IPS DF 6.9 (cell line): ENCODE measurements around the gene SCAF11.
"Not testable (repeated sequence)": the region's sequence is repeated elsewhere in the genome, so short reads cannot be mapped to it uniquely, and the experiment has no call there.

ENCODE experiments used
- DNase-seq: peaks from one replicate; pipeline ENCODE4 v3.0.0-alpha.2; 2013; ENCODE audit warnings: low read depth, low spot score
- H3K27ac ChIP-seq: one replicate; pipeline ENCODE4 v1.5.1; 2013; ENCODE audit warnings: low read length, control low read depth
- H3K27me3 ChIP-seq: 2 replicates; pipeline ENCODE4 v1.6.1; 2013; ENCODE audit warnings: mild to moderate bottlenecking, low read length; ENCODE audit not compliant: control insufficient read depth, insufficient read depth
- H3K36me3 ChIP-seq: 2 replicates; pipeline ENCODE4 v1.6.1; 2013; ENCODE audit warnings: low read length; ENCODE audit not compliant: control insufficient read depth, insufficient read depth
- H3K4me1 ChIP-seq: 2 replicates; pipeline ENCODE4 v1.6.1; 2013; ENCODE audit warnings: low read length; ENCODE audit not compliant: control insufficient read depth, insufficient read depth
- H3K4me3 ChIP-seq: 2 replicates; pipeline ENCODE4 v1.5.1; 2013; ENCODE audit warnings: mild to moderate bottlenecking, low read length
- H3K9me3 ChIP-seq: 2 replicates; pipeline ENCODE4 v1.6.1; 2013; ENCODE audit warnings: low read length, inconsistent platforms; ENCODE audit not compliant: control insufficient read depth, insufficient read depth
- WGBS: extraction: QIAGEN DNeasy Blood & Tissue Kit; methylation state at CpG from one replicate; pipeline ENCODE4 v1.1.7; 2013; ENCODE audit warnings: mixed read lengths, missing lambda C conversion rate; ENCODE audit not compliant: insufficient read length, insufficient coverage; 5-methylcytosine and 5-hydroxymethylcytosine counted together

Gene SCAF11, protein sequence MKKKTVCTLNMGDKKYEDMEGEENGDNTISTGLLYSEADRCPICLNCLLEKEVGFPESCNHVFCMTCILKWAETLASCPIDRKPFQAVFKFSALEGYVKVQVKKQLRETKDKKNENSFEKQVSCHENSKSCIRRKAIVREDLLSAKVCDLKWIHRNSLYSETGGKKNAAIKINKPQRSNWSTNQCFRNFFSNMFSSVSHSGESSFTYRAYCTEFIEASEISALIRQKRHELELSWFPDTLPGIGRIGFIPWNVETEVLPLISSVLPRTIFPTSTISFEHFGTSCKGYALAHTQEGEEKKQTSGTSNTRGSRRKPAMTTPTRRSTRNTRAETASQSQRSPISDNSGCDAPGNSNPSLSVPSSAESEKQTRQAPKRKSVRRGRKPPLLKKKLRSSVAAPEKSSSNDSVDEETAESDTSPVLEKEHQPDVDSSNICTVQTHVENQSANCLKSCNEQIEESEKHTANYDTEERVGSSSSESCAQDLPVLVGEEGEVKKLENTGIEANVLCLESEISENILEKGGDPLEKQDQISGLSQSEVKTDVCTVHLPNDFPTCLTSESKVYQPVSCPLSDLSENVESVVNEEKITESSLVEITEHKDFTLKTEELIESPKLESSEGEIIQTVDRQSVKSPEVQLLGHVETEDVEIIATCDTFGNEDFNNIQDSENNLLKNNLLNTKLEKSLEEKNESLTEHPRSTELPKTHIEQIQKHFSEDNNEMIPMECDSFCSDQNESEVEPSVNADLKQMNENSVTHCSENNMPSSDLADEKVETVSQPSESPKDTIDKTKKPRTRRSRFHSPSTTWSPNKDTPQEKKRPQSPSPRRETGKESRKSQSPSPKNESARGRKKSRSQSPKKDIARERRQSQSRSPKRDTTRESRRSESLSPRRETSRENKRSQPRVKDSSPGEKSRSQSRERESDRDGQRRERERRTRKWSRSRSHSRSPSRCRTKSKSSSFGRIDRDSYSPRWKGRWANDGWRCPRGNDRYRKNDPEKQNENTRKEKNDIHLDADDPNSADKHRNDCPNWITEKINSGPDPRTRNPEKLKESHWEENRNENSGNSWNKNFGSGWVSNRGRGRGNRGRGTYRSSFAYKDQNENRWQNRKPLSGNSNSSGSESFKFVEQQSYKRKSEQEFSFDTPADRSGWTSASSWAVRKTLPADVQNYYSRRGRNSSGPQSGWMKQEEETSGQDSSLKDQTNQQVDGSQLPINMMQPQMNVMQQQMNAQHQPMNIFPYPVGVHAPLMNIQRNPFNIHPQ (N-terminal part only)

DNA sequence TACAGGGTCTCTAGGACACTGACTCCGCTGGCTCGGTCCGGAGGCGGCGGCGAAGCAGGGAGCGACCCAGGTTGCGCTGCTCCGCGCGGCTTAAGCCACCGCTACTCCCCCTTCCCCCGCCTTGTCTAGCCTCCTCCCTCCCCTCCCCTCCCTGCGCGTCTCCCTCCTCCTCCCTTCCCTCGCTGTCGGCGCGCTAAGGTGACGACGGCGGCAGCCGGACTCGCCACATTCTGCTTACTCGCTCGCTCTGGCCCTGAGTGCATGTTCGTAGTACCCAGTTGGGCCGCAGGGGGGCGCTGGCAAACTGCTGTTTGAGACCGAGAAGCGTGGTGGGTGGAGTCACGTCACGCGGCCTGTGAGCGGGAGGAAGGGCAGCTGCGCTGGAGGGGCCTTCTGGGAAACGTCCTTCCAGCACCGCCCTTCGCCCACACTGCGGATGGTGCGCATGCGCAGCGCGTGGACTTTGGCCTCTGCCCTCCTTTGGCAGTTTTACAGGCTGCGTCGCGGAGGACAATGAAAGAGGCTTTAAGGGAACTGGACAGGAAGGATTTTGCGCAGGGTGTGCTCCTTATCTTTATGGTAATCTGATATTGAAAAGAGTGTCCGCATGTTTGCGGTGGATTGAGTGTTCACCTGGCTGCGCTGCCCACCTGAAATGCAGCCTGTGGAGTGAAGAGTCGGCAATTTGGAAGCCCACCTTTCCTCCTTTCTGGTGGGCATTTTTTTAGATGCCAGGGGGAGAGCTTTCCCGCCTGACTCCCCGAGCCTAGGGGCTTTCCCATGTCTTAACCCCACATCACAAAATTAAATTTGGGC is at the start of gene SCAF11:
TSS of gene SCAF11 (minus strand) at position 107 of the 816 bp plus-strand sequence. CDS start 26,407 bp downstream, outside the sequence.
- no peaks in the 10 kb centered on the region for H3K36me3 ChIP-seq
- no peaks in the 10 kb centered on the region for H3K27me3 ChIP-seq
- no CpG with 5 or more reads among the region's 54 CpGs for WGBS
- no peak within 1 kb of the TSS for H3K27ac ChIP-seq
- DNase-seq = peak; percentile 99
- H3K4me3 ChIP-seq = peak within 1 kb of the TSS; percentile 83
- H3K9me3 ChIP-seq = no peaks in the 10 kb centered on the region
- no peaks in the 10 kb centered on the region for H3K4me1 ChIP-seq

DNA sequence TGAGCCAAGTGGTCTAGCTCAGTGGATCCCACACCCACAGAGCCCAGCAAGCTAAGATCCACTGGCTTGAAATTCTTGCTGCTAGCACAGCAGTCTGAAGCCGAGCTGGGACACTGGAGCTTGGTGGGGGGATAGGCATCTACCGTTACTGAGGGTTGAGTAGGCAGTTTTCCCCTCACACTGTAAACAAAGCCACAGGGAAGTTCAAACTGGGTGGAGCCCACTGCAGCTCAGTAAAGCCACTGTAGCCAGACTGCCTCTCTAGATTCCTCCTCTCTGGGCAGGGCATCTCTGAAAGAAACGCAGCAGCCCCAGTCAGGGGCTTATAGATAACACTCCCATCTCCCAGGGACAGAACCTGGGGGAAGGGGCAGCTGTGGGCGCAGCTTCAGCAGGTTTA is 46.7 kb upstream of the SCAF11 start:
- not testable (repeated sequence) for H3K4me3 ChIP-seq, H3K36me3 ChIP-seq, H3K9me3 ChIP-seq, H3K27me3 ChIP-seq, DNase-seq, H3K4me1 ChIP-seq, H3K27ac ChIP-seq
- WGBS = no CpG with 5 or more reads among the region's 4 CpGs

DNA sequence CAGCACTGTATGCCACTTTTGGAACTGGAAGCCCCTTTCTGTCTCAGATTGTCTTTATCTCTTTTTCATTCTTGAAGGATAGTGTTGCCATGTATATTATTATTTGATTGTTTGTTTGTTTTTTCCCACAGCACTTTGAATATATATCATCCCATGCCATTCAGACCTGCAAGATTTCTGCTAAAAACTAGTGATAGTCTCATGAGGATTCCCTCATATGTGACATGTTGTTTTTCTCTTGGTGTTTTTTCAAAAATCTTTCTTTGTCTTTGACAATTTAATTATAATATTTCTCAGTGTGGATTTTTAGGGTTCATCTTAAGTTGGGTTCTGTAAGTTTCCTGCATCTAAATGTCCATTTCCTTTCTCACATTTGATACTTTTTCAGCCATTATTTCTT is 36.8 kb upstream of the SCAF11 start:
- no peak for DNase-seq
- Histone ChIP-seq H3K4me3 (no peak overlapping the region), H3K27me3 (no peaks in the 10 kb centered on the region)

DNA sequence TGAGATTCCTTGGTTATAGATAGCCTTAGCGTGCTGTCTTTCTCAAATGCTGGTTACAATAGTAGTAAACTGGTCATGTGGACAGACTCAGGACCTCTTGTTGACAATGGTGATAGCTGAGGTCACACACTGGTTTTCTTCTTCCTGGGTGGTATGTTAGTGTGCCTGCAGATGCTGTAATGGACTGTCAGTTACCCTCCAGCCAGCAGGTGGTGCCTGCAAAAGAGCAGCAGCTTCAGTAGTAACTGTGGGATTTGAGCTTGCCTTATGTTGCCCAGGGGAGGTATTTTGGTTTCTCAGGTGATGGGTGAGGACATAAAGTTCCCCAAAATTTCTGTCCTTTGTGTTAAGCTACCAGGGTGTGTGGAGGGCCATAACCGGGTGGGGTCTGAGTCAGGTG is 33.7 kb upstream of the SCAF11 start:
- no peak for DNase-seq
- H3K4me3 ChIP-seq = no peak overlapping the region
- no peak overlapping the region for H3K27ac ChIP-seq
- H3K36me3 ChIP-seq = no peaks in the 10 kb centered on the region
- H3K9me3 ChIP-seq = peaks cover 1% of the 10 kb centered on the region; the same call in 1 of the 2 replicates
- H3K4me1 ChIP-seq = no peaks in the 10 kb centered on the region
- no peaks in the 10 kb centered on the region for H3K27me3 ChIP-seq
- no CpG with 5 or more reads among the region's 2 CpGs for WGBS

More for the DNA sequence above, 36.8 kb upstream of the SCAF11 start:
- Histone ChIP-seq H3K27ac (no peak overlapping the region), H3K9me3 (peaks cover 1% of the 10 kb centered on the region; the same call in 1 of the 2 replicates), H3K36me3 (no peaks in the 10 kb centered on the region), H3K4me1 (no peaks in the 10 kb centered on the region)

DNA sequence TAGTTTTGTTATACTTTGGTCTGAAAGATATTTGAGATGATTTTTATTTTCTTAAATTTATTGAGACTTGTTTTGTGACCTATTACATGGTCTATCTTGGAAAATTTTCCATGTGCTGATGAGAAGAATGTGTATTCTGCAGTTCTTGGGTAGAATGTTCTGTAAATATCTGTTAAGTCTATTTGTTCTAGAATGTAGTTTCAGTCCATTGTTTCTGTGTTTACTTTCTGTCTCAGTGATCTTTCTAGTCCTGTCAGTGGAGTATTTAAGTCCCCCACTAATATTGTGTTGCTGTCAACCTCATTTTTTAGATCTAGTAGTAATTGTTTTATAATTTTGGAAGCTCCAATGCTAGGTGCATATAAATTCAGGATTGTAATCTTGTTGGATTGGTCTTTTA is 30.4 kb upstream of the SCAF11 start:
- no peaks in the 10 kb centered on the region for H3K27me3 ChIP-seq
- no peak overlapping the region for H3K27ac ChIP-seq
- H3K9me3 ChIP-seq = 0 out of 2 replicates have a peak, but pooled peaks cover 1% of the 10 kb centered on the region
- DNase-seq = no peak
- no peaks in the 10 kb centered on the region for H3K4me1 ChIP-seq
- H3K36me3 ChIP-seq = no peaks in the 10 kb centered on the region
- no peak overlapping the region for H3K4me3 ChIP-seq

DNA sequence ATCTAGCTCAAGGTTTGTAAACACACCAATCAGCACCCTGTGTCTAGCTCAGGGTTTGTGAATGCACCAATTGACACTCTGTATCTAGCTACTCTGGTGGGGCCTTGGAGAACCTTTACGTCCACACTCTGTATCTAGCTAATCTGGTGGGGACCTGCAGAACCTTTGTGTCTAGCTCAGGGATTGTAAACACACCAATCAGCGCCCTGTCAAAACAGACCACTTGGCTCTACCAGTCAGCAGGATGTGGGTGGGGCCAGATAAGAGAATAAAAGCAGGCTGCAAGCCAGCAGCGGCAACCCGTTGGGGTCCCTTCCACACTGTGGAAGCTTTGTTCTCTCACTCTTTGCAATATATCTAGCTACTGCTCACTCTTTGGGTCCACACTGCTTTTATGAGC is 28.3 kb upstream of the SCAF11 start:
- no CpG with 5 or more reads among the region's 4 CpGs for WGBS
- not testable (repeated sequence) for H3K27ac ChIP-seq, H3K4me3 ChIP-seq, DNase-seq, H3K36me3 ChIP-seq, H3K27me3 ChIP-seq, H3K4me1 ChIP-seq, H3K9me3 ChIP-seq

DNA sequence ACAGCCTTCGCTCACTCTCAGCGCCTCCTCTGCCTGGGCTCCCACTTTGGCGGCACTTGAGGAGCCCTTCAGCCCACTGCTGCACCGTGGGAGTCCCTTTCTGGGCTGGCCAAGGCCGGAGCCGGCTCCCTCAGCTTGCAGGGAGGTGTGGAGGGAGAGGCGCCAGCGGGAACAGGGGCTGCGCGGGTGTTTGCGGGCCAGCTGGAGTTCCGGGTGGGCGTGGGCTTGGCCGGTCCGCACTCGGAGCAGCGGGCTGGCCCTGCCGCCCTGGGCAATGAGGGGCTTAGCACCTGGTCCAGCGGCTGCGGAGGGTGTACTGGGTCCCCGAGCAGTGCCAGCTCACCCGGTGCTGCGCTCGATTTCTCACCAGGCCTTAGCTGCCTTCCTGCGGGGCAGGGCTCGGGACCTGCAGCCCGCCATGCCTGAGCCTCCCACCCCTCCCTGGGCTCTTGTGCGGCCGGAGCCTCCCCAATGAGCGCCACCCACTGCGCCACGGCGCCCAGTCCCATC is 27.5 kb upstream of the SCAF11 start:
- not testable (repeated sequence) for DNase-seq, H3K27ac ChIP-seq, H3K4me3 ChIP-seq, H3K36me3 ChIP-seq, H3K4me1 ChIP-seq, H3K9me3 ChIP-seq, H3K27me3 ChIP-seq
- WGBS = no CpG with 5 or more reads among the region's 33 CpGs

DNA sequence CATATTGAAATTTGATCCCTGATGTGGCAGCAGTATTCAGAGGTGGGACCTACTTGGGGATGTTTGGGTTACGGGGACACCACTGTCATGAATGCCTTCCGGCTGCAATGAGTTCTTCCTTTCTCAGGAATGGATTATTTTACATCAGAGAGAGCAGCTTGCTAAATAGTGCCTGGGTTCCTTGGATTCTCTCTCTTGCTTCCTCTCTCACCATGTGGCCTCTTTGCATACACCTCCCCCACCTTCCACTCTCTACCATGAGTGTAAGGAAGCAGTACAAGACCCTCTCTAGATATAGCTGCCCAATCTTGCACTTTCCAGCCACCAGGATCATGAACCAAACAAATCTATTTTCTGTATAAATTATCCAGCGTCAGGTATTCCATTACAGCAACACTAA is 15.4 kb upstream of the SCAF11 start:
- H3K4me1 ChIP-seq = no peaks in the 10 kb centered on the region
- no peak overlapping the region for H3K4me3 ChIP-seq
- no peaks in the 10 kb centered on the region for H3K9me3 ChIP-seq
- no peak overlapping the region for H3K27ac ChIP-seq
- no peaks in the 10 kb centered on the region for H3K27me3 ChIP-seq
- no peak for DNase-seq
- no CpG with 5 or more reads among the region's 3 CpGs for WGBS
- H3K36me3 ChIP-seq = no peaks in the 10 kb centered on the region

DNA sequence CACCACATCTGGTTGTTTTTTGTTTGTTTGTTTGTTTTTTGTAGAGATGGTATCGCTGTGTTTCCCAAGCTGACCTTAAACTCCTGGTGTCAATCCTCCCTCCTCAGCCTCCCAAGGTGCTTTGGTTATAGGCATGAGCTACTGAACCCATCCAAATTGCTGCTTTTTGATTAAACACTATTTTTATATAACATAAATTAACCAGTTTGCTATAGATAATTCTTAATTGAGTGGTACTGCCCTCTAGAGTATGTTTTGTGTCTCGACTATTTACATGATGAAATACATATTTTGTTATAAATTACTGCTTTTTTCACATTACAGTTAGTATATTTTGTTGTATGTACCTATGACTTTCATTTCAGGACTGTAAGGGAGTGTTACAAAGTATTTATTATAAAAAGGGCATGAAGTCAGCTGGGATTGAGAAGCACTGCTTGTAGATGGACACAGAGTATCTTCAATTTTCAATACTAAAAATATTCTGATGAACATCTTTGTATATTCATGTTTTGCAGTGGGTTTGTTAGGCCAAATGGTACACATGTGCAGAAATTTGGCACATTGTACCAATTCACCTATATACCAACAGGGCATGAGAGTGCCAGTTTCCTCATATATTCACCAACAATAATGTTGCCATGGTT is 14.9 kb upstream of the SCAF11 start:
- Histone ChIP-seq H3K27me3 (no peaks in the 10 kb centered on the region), H3K27ac (no peak overlapping the region), H3K36me3 (no peaks in the 10 kb centered on the region), H3K4me3 (no peak overlapping the region), H3K4me1 (no peaks in the 10 kb centered on the region), H3K9me3 (no peaks in the 10 kb centered on the region)
- no CpG with 5 or more reads among the region's 2 CpGs for WGBS
- no peak for DNase-seq
